Upper lobe of left lung (tissue), 4 donors: ENCODE results near the gene MYO19.

ENCODE experiments used
- POLR2A ChIP-seq, 4 donors: fragments of 450-650 bp; IDR thresholded peaks; one replicate each; pipeline ENCODE4 v1.5.1; 2016 to 2017; ENCODE audit warnings: antibody characterized with exemption in 4 of 4, mild to moderate bottlenecking in 2 of 4
- TF ChIP-seq, protein P1 (sequence below), 6 experiments: fragments of 450-650 bp in 4 of 6; fragments of 200-600 bp in 2 of 6; sonication (generic) in 2 of 6; IDR thresholded peaks; one replicate each; pipeline ENCODE4 v1.5.1; 2016 to 2019; ENCODE audit warnings: antibody characterized with exemption in 6 of 6

DNA sequence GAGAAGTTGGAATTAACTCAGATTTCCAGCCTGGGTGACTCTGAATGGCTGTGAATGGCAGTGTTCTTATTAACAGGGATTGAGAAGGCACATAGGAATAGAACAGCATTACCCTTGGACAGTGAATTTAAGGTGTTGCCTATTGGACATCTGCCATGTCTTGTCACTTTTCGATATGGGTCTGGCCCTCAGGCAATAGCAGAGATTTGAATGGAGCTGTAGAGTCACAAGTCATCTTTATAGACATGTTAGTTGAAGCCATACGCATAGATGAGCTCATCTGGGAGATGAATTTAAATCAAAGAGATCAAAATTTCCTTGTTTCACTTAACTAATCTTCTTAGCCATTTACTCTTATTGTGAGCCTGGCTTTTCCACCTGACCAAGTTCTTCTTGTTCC is 42.1 kb upstream of the MYO19 start:
- no peak for TF ChIP-seq POLR2A (IDR thresholded peaks at IDR 0.05)
- TF ChIP-seq, protein P1, sequence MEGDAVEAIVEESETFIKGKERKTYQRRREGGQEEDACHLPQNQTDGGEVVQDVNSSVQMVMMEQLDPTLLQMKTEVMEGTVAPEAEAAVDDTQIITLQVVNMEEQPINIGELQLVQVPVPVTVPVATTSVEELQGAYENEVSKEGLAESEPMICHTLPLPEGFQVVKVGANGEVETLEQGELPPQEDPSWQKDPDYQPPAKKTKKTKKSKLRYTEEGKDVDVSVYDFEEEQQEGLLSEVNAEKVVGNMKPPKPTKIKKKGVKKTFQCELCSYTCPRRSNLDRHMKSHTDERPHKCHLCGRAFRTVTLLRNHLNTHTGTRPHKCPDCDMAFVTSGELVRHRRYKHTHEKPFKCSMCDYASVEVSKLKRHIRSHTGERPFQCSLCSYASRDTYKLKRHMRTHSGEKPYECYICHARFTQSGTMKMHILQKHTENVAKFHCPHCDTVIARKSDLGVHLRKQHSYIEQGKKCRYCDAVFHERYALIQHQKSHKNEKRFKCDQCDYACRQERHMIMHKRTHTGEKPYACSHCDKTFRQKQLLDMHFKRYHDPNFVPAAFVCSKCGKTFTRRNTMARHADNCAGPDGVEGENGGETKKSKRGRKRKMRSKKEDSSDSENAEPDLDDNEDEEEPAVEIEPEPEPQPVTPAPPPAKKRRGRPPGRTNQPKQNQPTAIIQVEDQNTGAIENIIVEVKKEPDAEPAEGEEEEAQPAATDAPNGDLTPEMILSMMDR (IDR thresholded peaks at IDR 0.05): no peak
